Smooth muscle cell (in vitro differentiated cells): ENCODE measurements around the gene MTFP1. TPM values are rescaled to one million over a fixed set of nuclear protein-coding genes. Genes with fewer than 3 reads are reported as not detected.

Source experiments
- DNase-seq: peaks from one replicate; lab custom pipeline; 2025; ENCODE audit not compliant: unreplicated experiment; lab: John Stamatoyannopoulos, UW
- H2AFZ ChIP-seq: fragments of 200-600 bp; sonication (generic); 2 replicates; pipeline ENCODE4 v1.6.0; 2016; ENCODE audit warnings: antibody characterized with exemption, low read depth, mild to moderate bottlenecking
- H3F3A ChIP-seq: fragments of 200-600 bp; sonication (generic); 2 replicates; pipeline ENCODE4 v1.6.0; 2017; ENCODE audit warnings: antibody characterized with exemption, low read depth
- H3K27ac ChIP-seq: fragments of 200-600 bp; sonication (generic); 2 replicates; pipeline ENCODE4 v1.5.1; 2016; ENCODE audit warnings: low read depth, mild to moderate bottlenecking
- H3K27me3 ChIP-seq: fragments of 200-600 bp; sonication (generic); 2 replicates; pipeline ENCODE4 v1.6.1; 2016; ENCODE audit warnings: low read depth, mild to moderate bottlenecking
- H3K36me3 ChIP-seq: fragments of 200-600 bp; sonication (generic); 2 replicates; pipeline ENCODE4 v1.5.1; 2016; ENCODE audit warnings: low read depth
- H3K4me1 ChIP-seq: fragments of 200-600 bp; sonication (generic); 2 replicates; pipeline ENCODE4 v1.5.1; 2016; ENCODE audit warnings: low read depth
- H3K4me2 ChIP-seq: fragments of 200-600 bp; sonication (generic); 2 replicates; pipeline ENCODE4 v1.6.0; 2016; ENCODE audit warnings: mild to moderate bottlenecking
- H3K4me3 ChIP-seq: fragments of 200-600 bp; sonication (generic); 2 replicates; pipeline ENCODE4 v1.5.1; 2016; ENCODE audit warnings: mild to moderate bottlenecking
- H3K79me2 ChIP-seq: fragments of 200-600 bp; sonication (generic); 2 replicates; pipeline ENCODE4 v1.6.0; 2016; ENCODE audit warnings: low read depth, mild to moderate bottlenecking
- H3K9ac ChIP-seq: fragments of 200-600 bp; sonication (generic); 2 replicates; pipeline ENCODE4 v1.6.0; 2016; ENCODE audit warnings: low read depth
- H3K9me3 ChIP-seq: fragments of 200-600 bp; sonication (generic); replicated peaks from 2 replicates; pipeline ENCODE4 v1.5.1; 2016; ENCODE audit warnings: low read depth
- H4K20me1 ChIP-seq: fragments of 200-600 bp; sonication (generic); 2 replicates; pipeline ENCODE4 v1.6.0; 2016; ENCODE audit warnings: low read depth
- CTCF ChIP-seq: fragments of 200-600 bp; sonication (generic); IDR thresholded peaks from 2 replicates; pipeline ENCODE4 v1.5.1; 2017; ENCODE audit warnings: borderline replicate concordance, mild to moderate bottlenecking, antibody characterized with exemption; ENCODE audit not compliant: insufficient read depth, poor library complexity, severe bottlenecking
- WGBS: methylation state at CpG from one replicate; pipeline ENCODE4 v1.1.7; 2016; ENCODE audit warnings: low lambda C conversion rate; 5-methylcytosine and 5-hydroxymethylcytosine counted together
- polyA plus RNA-seq: library from polyadenylated mRNA; unstranded; fragments of >200 nt; fragmentation: Nextera tagmentation; extraction: Ambion mirVana; gene quantifications from 2 replicates; pipeline ENCODE4 v1.2.1, GENCODE V29; 2016
- total RNA-seq: library from RNA; depleted of rRNA; stranded (reverse); fragments of >200 nt; gene quantifications from 2 replicates; pipeline ENCODE4 v1.2.3, GENCODE V29; 2014

The MTFP1 gene
- total and polyA plus RNA-seq, 2 experiments from 2014 or later = 14.4 to 30.9 TPM

GRCh38 chr22:30439836-30440235, 14.3 kb downstream of the MTFP1 start:
- Histone ChIP-seq H3F3A (no peaks in the 10 kb centered on the region), H3K4me3 (no peak overlapping the region), H3K9ac (no peak overlapping the region), H3K4me1 (no peaks in the 10 kb centered on the region), H3K9me3 (no peaks in the 10 kb centered on the region), H2AFZ (no peak overlapping the region), H3K79me2 (no peaks in the 10 kb centered on the region), H3K36me3 (no peaks in the 10 kb centered on the region), H4K20me1 (no peaks in the 10 kb centered on the region), H3K27me3 (no peaks in the 10 kb centered on the region), H3K4me2 (no peak overlapping the region), H3K27ac (no peak overlapping the region)
- WGBS = 92% methylated on average over 11 of the region's 11 CpGs
- TF ChIP-seq CTCF = no peak
- DNase-seq = no peak

GRCh38 chr22:30441088-30441487, 15.5 kb downstream of the MTFP1 start:
- Histone ChIP-seq H3K4me1 (no peaks in the 10 kb centered on the region), H4K20me1 (no peaks in the 10 kb centered on the region), H3K9ac (no peak overlapping the region), H3K27me3 (no peaks in the 10 kb centered on the region), H3F3A (no peaks in the 10 kb centered on the region), H3K9me3 (no peaks in the 10 kb centered on the region), H3K4me2 (no peak overlapping the region), H3K36me3 (no peaks in the 10 kb centered on the region), H3K27ac (no peak overlapping the region), H3K4me3 (no peak overlapping the region), H2AFZ (no peak overlapping the region), H3K79me2 (no peaks in the 10 kb centered on the region)
- WGBS = 82% methylated on average over 9 of the region's 9 CpGs
- no peak for TF ChIP-seq CTCF
- no peak for DNase-seq

GRCh38 chr22:30444632-30445437, 19.3 kb downstream of the MTFP1 start:
- H4K20me1 ChIP-seq = no peaks in the 10 kb centered on the region
- peak; percentile 63 for TF ChIP-seq CTCF
- H3K4me3 ChIP-seq = no peak overlapping the region
- H3K27ac ChIP-seq = no peak overlapping the region
- no peaks in the 10 kb centered on the region for H3F3A ChIP-seq
- H3K4me1 ChIP-seq = no peaks in the 10 kb centered on the region
- H3K36me3 ChIP-seq = no peaks in the 10 kb centered on the region
- DNase-seq = peak; percentile 3
- no peak overlapping the region for H3K4me2 ChIP-seq
- H3K9me3 ChIP-seq = no peaks in the 10 kb centered on the region
- no peak overlapping the region for H3K9ac ChIP-seq
- H3K27me3 ChIP-seq = no peaks in the 10 kb centered on the region
- WGBS = 23% methylated on average over 11 of the region's 11 CpGs
- peak overlapping the region; percentile 51 for H2AFZ ChIP-seq
- H3K79me2 ChIP-seq = no peaks in the 10 kb centered on the region

GRCh38 chr22:30445438-30446145, 20.0 kb downstream of the MTFP1 start:
- H2AFZ ChIP-seq = no peak overlapping the region
- H3K9ac ChIP-seq = no peak overlapping the region
- no peak overlapping the region for H3K4me3 ChIP-seq
- H3K79me2 ChIP-seq = no peaks in the 10 kb centered on the region
- no peak for DNase-seq
- no peaks in the 10 kb centered on the region for H3K9me3 ChIP-seq
- H3K4me1 ChIP-seq = no peaks in the 10 kb centered on the region
- H3K4me2 ChIP-seq = no peak overlapping the region
- no peaks in the 10 kb centered on the region for H3K27me3 ChIP-seq
- no peak overlapping the region for H3K27ac ChIP-seq
- no peak for TF ChIP-seq CTCF
- H3F3A ChIP-seq = no peaks in the 10 kb centered on the region
- WGBS = 59% methylated on average over 5 of the region's 5 CpGs
- no peaks in the 10 kb centered on the region for H3K36me3 ChIP-seq
- no peaks in the 10 kb centered on the region for H4K20me1 ChIP-seq
